Stimulated activated CD8-positive, alpha-beta memory T cell treated with anti-CD3 and anti-CD28 coated beads, Interleukin-7, amount 100 ng/mL, for 4 hours (primary cell): ENCODE results near the gene DPYD.

Experiments
- DNase-seq, 2 donors: peaks; one replicate each; pipeline ENCODE4 v3.0.0-alpha.2; 2020; ENCODE audit warnings: low read depth in 2 of 2

DPYD gene

DNA sequence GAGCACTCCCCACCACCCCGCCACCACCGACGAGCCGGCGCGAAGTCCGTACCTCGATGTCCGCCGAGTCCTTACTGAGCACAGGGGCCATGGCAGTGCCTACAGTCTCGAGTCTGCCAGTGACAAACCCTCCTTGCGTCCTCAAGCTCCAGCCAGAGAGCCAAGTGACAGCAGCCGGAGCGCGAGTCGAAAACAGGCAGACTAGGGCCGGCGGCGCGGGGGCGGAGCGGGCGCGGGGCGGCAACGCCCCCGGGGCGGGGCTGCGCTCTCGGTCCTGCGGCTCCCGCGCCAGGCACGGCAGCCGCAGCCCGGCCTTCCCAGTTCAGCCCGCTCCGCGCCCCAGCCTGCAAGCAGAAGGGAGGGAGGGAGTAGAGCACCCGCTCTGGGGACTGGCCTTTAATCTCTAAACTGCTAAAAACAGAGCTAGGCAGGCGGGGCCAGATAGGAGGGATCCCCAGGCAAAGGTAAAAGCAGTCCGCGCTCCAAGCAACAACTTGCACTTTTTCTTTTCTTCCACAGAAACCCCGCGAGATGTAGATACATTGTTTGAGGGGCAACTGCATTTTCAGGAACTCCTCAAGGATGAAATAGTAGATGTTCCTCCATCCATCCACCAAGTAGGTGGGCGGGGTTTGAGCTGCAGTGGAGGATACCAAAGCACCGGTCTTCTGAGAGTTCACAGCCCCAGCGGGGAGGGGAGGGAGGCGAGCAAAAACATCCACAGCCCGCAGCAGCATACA, at the start of gene DPYD:
Gene DPYD (minus strand): TSS at position 203 of the 740 bp plus-strand sequence. CDS start 112 bp downstream, at position 91.
- DNase-seq = peak; percentile 61 to 79

DNA sequence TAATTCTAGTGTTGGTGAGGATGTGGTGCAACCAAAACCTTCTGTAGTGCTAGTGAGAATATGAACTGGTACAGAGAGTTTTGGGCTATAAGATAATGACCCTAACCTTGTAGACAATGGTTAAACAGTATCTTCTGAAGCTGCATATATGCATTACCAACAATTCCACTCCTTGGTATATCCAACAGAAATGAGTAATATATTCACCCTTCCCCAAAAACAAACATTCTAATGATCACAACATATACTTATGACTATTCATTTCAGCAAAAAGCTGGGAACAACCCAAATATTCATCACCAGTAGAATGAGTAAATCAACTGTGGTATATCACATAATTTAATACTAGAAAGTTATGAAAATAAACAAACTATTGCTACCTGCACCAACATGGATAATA, 39.6 kb upstream of the DPYD start:
- DNase-seq = no peak

DNA sequence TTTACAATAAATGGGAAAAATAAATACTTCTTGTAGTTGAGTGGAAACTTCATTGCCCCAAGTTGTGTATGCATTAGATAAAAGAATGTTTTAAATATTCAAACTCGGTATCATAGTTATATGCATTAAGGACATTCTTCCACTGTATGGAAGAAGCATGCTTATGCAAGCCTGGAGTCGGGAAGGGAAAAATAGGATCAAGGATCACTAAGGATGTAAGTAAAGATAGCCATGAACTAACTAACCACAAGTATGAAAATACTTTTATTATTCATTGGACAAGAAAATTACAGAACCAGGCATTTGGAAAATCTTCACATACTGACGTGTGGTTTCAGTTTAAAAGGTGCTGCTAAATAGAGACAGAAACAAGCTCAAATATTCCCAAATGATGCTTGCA, 26.9 kb upstream of the DPYD start:
- DNase-seq = no peak

DNA sequence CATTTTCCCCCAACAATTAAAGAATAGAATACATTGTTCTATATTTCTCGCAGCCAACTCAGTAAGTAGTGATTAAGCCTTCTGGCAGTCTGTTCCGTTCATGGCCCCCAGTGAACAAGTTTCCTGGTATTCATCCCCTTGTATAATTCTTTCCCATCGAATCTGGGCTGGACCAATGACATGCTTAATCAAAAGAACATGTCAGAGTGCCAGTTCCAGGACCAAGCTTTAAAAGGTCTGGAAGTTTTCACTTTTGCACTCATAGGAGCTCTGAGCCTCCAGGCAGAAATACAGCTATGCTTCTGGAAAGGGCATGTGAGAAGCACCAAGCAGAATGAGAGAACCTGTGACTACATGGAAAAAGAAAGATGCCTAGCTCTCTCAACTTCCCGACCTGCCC, 22.5 kb upstream of the DPYD start:
- no peak for DNase-seq

DNA sequence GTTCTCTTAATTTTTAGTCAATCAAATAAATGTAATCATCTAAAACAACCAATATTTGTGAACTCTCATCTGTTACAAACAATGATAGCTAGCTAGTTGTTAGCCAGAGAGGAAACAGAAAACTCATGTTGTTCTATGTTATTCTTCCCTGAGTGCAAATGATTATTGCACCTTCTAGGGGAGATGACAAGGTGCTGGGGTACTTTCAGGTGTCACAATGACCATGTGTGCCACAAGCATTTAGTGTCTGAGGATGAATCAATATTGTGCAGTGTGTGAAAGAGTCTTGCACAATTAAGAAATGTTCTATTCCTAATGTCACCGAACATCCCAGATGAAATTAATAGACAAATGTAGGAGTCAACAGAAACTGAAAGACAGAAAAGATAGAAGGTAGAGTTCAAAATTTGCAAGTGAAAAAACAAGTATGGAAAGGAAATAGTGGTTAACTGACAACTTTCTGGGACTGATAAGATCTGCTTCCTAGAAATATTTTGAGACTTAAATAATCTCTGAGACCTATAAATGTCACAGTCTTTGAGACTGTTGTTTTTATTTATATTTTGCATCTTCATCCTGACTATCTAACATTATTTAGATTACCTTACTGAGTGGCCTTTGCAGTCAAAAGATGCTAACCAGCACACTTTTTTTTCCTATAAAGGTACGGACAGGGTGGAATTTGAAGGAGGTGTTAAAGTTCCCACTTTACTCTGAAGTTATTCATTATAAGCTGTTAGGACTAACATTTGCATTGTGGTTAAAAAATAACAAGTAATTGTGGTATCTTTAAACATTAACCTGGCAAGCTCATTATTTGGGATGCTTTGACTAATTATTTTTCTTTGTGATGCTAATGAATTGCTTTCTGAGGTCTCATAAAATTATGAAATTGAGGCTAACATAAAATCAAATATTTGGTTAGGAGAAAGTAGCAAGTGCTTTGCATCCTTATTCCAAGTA, 21.6 kb upstream of the DPYD start:
- DNase-seq = no peak

DNA sequence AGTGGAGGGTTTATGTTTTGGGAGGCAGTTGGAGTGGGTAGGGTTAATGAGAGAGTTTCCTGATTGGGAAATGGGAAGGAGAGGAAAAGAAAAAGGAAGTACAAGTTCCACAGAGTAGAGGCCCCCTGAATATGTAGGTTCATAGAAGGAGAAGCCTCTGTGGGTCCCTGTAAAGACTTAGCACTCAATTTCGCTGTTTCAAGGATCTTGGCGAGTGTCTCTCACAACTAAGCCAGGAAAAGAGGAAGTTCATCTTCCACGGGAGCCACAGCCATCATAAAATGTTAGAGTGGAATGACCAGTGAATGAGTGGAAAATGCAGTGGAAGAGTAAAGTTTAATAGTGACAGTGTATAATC, 17.4 kb upstream of the DPYD start:
- no peak for DNase-seq

DNA sequence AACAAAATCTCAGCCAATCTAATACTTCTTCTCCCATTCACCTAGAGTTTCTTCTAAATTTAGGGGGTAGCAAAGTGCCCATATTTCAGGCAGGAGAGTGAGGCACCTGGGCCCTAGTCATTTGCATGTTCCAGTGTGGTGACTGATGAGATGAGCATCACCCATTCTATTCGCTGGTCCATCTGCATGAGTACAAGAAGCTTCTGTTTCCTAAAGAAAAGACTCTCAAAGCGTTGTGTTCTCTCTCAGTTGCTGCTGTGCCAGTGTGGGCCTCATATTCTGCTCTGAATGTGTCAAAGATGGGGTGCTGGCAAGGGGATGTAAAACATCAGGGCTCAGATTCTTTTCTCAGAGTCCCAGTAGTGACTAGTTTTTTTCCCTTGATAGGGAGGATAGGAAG, 16.1 kb upstream of the DPYD start:
- no peak for DNase-seq

DNA sequence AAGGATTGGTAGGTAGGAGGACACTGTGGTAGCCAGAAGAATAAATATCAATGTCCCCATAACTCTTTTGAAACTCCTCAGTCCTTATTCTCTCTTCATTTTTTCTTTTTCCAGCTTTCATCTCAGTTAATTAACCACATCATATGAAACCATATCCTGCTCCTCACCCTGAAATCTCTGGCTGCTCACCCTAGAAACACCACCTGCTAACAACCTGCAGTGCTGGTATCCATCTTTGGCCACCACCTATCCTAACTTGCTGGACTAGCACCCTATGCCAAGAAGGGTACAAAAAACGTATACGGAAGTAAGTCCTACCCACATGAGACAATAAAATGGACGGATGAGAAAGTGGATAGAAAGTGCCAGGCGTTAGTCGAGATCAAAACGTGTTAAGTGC, 13.7 kb upstream of the DPYD start:
- no peak for DNase-seq

DNA sequence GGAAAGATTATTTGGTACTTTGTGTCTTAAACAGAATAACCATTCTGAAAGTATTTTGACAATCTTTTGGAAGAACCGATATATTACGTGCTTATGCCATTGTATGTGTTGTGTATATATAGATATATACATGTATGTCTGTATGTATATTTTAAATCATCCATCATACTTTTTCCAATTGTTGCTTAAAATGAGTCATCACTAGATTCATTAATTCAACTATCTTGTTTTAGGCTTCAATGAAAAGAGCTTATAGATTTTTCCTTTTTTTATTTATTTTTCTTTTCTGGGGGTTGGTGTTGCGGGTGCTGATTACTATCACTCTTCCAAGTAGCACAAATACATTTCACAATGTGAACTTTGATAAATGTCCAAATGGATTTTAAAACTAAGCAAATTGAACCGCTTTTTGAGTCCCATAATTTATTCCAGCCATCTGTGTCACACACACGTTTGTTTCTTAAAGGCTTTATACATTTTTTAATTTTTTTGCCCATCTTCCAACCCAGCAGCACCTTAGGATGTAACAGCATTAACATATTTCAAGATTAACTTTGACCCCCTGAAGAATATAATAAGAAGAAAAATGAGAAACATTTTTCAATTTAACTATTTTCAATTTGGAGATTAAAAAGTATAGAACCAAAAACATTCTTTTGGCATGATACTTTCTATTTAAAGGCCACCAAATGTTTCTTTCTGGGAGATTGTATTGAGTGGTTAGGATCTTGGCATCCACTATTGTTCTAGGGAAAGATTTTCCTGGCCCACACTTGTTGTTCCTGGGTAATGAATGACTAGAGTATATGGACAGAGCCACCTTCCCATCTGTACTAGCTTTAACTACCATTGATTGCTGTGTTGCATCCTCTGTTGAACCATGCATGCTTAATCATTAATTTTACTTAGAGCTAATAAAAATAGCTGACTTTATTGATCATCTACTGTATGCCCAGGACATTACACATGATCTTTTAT, 9.3 kb upstream of the DPYD start:
- DNase-seq = no peak

DNA sequence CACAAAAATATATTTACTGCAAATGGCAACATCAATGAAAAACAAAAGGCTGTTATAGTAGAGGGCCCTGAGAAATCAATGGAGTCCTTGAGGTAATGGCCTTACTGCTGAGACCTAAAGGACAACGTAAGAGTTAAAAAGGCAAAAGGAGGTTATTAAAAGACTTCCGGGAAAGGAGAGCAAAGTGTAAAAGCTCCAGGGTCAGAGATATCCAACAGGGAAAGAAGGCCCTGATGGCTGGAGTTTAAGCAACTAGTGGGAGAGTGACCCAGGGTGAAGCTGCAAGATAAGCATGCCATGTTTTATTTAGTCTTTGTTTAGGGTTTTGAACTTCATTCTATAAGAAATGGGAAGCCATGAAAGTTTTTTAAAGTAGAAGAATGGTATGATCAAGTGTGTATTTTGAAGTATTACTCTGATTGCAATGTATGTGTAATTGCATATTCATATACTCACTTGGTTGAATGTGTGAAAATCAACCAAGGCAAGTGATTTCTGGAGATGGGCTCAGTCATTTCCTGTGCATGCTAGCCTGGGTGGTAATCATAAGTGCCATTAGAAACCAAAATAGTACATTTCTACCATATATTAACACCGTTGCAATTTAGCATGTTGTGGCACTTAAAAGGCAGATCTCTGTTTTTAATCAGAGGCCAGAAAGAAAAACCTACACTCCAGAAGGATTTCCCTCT, 5.3 kb upstream of the DPYD start:
- DNase-seq = no peak

DNA sequence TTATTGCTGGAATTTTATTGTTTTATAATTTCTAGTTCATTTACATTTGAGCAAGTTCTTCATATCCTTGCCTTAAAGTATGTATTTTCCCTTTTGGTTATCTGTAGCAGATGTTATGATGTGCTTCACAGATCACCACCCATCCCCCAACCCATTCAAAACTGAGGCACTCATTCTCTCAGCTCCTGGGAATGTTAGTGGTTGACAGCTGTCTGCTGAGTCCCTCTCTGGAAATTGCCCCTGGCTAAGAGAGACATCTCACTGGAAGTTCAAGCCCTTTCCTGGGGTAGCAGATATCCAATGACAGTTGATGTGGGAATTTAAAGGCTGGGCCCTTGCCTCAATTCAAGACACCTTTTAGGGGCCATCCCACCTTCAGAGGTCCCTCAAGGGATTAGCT, 4.3 kb upstream of the DPYD start:
- DNase-seq = no peak

DNA sequence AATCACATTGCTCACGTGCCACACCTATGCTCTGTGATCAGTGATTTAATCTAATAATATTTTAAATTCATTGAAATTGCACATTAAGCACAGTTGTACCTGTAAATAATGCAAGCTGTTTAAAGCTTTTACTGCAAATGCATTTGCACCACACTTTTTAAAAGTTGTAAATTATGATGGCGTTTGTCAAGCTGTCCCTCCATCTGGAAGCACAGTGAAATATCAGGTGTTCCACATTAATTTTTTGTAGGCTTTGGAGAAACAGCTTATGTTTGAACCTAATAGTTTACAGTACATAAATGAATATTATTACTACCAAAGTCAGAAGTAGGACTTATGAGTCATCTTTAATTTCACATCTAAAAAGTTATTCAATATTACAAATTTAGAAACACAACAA, 3.0 kb upstream of the DPYD start:
- DNase-seq = no peak

DNA sequence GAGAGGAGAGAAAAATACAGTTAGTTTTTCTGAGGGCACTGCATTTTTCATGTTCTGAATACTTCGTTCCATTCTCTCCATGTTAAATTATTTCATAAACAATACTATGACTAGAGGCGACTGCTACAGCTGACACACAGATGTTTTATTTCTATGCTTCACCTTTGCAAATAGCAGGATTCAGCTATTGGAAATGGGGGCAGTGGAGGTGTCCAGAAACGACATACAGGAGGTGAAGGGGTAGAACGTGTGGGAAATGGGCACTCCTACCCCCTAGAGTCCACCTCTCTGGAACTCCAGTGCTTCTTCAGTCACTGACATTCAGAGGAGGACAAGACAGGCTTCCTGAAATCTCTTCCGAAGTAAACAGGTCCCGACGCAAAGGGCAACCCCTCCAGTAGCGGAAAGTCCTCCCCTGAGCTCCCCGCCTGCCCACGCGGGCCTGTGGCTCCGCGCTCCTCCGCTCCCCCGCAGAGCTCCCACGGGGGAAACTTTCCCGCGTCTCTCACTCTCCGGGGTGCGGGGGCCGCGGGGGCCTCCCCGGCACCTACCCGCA, 480 bp downstream of the DPYD start:
- peak in 1 of 2 donors; percentile 65 for DNase-seq

DNA sequence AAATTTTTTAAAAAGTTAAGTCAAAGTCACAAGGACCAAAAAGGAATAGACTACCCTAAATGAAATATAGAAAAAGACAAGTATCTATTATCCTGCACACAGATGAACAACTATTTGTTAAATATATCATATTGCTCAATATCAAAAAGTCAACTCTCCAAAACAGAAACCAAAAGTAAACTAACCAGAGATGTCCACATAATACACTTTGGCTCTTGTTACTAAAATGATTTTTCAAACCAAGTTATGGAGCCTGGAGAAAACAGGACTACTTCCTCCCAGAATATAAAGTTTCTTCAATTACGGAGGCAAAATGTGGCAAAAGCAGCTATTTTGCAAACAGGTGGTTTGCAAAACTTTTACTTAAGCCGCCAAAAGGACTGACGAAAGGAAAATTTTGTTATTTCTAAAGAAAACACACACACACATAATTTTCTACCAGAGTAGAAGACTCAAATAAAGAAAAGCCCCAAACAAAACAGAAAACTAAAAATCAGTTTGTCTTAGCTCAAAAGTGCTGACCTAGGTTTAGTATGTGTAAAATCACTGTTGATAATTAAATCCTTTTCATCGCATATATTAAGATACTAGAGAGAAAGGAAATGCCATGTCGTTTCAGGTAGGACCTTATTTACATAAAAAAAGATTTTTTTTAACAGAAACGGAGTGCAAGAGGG, 1.1 kb downstream of the DPYD start:
- DNase-seq = no peak

DNA sequence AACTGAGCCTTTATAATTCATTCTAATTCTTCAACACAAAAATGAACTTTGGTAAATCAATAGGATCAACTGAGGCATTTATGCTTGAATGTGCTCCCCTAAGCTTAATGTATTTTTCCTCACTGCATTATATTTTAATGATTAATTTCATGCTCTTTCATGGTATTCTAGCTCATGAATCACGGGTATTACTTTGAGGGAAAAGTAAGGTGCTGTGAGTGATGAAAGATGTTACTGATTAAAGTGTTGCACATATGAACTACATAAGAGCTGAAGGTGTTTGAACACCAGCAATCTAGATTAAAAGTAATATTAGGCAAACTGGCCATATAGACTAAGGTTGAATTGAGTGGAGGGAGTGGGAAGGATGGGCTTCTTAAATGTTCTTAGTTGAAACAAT, 1.9 kb downstream of the DPYD start:
- DNase-seq = no peak

DNA sequence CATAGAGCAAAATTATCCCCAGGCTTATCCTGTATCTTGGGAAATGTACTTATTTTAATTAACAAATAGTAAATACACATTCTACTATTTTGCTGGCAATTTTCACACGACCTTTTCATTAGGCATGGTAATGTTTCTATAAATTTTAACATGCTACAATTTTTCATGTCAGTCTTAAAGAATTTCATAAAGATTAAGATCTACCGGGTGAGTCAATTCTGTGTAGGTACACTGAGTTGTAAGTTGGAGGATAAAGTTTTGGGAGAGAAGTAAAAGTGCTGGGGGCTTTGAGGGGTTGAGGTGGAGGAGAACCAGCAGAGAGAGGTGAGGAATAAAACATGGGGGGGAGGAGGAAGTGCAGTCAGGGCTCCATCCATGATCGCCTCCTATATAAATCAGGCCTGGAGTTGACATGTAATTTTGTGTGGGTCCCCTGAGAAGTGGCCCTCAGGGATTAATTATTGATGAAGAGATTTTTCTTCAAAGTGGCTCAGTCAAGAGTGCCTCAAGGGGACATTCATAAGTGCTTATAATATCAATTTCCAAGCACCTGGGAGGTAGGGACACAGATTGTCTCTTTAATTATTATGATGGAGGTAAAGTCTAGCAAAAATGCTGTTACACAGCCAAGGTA, 7.2 kb downstream of the DPYD start:
- no peak for DNase-seq

DNA sequence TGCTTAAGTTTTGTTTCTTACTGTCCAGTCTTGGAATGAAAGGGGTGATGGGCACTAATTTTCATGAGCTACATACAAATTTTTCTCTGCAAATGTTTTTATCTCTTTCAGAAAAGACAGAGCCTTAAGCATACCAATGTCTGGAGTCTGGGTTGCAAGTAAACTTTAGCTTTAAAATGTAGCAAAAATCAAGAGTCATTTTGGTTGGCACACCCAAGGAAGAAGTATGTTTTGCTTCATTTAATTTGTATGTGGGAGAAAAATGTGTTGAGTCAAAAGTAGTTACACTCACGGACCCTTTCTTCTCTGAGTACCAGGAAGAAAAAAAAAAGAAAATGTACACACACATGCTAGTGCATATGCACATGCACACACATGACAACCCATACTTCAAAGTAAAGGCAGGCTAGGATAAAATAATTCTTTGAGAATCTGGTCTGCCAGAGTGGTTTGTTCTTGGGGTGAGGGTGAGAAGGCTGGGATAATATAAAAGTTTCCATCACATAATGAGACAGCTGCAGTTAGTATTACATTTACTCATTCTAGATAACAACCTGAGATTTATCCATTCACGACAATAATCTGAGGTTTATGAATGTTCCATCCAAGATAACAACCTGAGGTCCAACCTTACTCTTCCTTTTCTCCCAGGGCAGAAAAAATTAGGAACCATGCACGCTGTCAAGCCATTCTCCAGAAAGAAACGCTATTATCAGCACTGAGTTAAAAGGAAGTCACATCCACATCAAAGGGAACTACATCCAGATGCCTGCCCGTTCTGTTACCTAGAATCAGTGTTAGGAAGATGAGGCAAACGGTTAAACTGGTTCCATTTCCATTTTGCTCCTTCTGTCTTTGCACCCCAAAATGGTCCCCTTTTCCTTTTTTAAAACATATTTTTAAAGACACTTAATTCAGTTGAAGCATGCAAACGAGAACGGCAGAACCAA, 9.3 kb downstream of the DPYD start:
- no peak for DNase-seq

DNA sequence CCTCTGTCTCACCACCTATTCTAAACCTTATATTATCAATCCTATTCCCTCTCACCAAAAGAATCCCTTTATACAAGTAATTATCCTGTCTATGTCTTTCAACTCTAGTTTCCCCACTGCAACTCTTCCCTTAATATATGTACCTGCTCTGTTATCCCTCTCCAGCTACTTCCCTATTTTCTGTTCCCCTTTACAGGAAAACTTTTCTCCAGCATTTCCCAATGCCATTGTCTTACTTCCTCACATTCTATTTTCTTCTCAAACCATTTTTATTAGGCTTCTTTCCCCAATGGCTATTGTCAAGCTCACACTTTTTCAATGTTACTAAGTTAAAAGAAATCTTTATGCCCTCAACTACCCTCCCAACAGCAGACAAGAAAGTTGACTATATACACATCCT, 11.6 kb downstream of the DPYD start:
- DNase-seq = no peak

DNA sequence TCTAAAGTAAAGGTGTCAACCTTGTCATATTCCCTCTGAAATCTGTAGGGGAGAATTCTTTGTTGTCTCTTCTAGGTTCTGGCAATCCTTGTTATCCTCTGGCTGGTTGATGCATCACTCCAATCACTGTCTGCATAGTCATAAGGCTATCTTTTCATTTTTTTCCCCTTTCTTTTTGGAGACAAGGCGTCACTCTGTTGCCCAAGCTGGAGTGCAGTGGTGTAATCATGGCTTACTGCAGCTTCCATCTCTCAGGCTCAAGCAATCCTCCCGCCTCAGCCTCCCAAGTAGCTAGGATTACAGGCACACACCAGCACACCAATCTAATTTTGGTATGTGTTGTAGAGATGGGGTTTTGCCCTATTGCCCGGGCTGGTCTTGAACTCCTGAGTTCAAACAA, 12.9 kb downstream of the DPYD start:
- DNase-seq = no peak
